WTC11 (cell line): ENCODE results near the gene ANKRD49. TPM values are rescaled to one million over a fixed set of nuclear protein-coding genes. Genes with fewer than 3 reads are reported as not detected.

Experiments used
- ATAC-seq: fragments of 200-7000 bp; cut with Tn5 transposase; 2 replicates; pipeline ENCODE4 v1.10.0; 2021; ENCODE audit warnings: mild to moderate bottlenecking, moderate library complexity
- CTCF ChIA-PET: fragments of 300-600 bp; sonication (Branson Sonifier 250); formaldehyde crosslinking; loops from one replicate; lab custom pipeline; 2021; ENCODE audit warnings: antibody characterized with exemption; lab: Charles Lee
- POLR2A ChIA-PET: fragments of 350-600 bp; sonication (Branson Sonifier 250); formaldehyde crosslinking; loops from one replicate; lab custom pipeline; 2021; ENCODE audit warnings: antibody characterized with exemption; lab: Charles Lee
- DNase-seq: peaks from one replicate; pipeline ENCODE4 v3.0.0; 2021; ENCODE audit warnings: low spot score
- H3K27ac Mint-ChIP-seq: 2 replicates; pipeline ENCODE4 v1.8.0; 2021; ENCODE audit warnings: mixed read lengths
- H3K27me3 Mint-ChIP-seq: 2 replicates; pipeline ENCODE4 v1.8.0; 2021; ENCODE audit warnings: low read depth, mild to moderate bottlenecking, moderate library complexity, mixed read lengths
- H3K36me3 Mint-ChIP-seq: 2 replicates; pipeline ENCODE4 v1.8.0; 2021; ENCODE audit warnings: mixed read lengths
- H3K4me1 Mint-ChIP-seq: 2 replicates; pipeline ENCODE4 v1.8.0; 2022; ENCODE audit warnings: mixed read lengths
- H3K4me3 Mint-ChIP-seq: 2 replicates; pipeline ENCODE4 v1.8.0; 2021; ENCODE audit warnings: mild to moderate bottlenecking, moderate library complexity, mixed read lengths
- H3K9me3 Mint-ChIP-seq: 2 replicates; pipeline ENCODE4 v1.8.0; 2021; ENCODE audit warnings: mixed read lengths
- ARID4B ChIP-seq: sonication (generic); formaldehyde crosslinking; IDR thresholded peaks from 2 replicates; pipeline ENCODE4 v1.8.0; 2023; ENCODE audit warnings: missing genetic modification reagents, mild to moderate bottlenecking, borderline replicate concordance
- ATF1 ChIP-seq: sonication (generic); formaldehyde crosslinking; IDR thresholded peaks from 2 replicates; pipeline ENCODE4 v1.8.1; 2023; ENCODE audit warnings: mild to moderate bottlenecking, moderate library complexity, missing genetic modification reagents
- CBFB ChIP-seq: sonication (generic); formaldehyde crosslinking; IDR thresholded peaks from 2 replicates; pipeline ENCODE4 v1.8.1; 2022; ENCODE audit warnings: mild to moderate bottlenecking, low read depth, missing genetic modification reagents
- CDX4 ChIP-seq: fragments of 250-450 bp; sonication (Bioruptor Pico); IDR thresholded peaks from 2 replicates; pipeline ENCODE4 v1.9.0; 2021; ENCODE audit warnings: moderate library complexity, mild to moderate bottlenecking, inconsistent platforms, borderline replicate concordance
- EMX1 ChIP-seq: fragments of 250-450 bp; sonication (Bioruptor Pico); IDR thresholded peaks from 2 replicates; pipeline ENCODE4 v1.8.0; 2021; ENCODE audit warnings: mild to moderate bottlenecking
- FOXJ3 ChIP-seq: sonication (generic); formaldehyde crosslinking; IDR thresholded peaks from 2 replicates; pipeline ENCODE4 v1.9.0; 2021; ENCODE audit warnings: missing genetic modification reagents, mild to moderate bottlenecking, borderline replicate concordance
- FOXK1 ChIP-seq: sonication (generic); formaldehyde crosslinking; IDR thresholded peaks from 2 replicates; pipeline ENCODE4 v1.8.0; 2022; ENCODE audit warnings: mild to moderate bottlenecking, moderate library complexity, missing genetic modification reagents
- GABPB1 ChIP-seq: sonication (generic); formaldehyde crosslinking; IDR thresholded peaks from 2 replicates; pipeline ENCODE4 v1.8.1; 2023; ENCODE audit warnings: mild to moderate bottlenecking, missing genetic modification reagents
- IRF1 ChIP-seq: sonication (generic); formaldehyde crosslinking; IDR thresholded peaks from 2 replicates; pipeline ENCODE4 v1.8.0; 2023; ENCODE audit warnings: missing genetic modification reagents
- JAZF1 ChIP-seq: fragments of 250-450 bp; sonication (Bioruptor Pico); IDR thresholded peaks from 2 replicates; pipeline ENCODE4 v1.9.0; 2021; ENCODE audit warnings: moderate library complexity, mild to moderate bottlenecking, inconsistent platforms
- JUN ChIP-seq: sonication (generic); formaldehyde crosslinking; IDR thresholded peaks from 2 replicates; pipeline ENCODE4 v1.8.0; 2023; ENCODE audit warnings: mild to moderate bottlenecking, missing genetic modification reagents
- KAT7 ChIP-seq: sonication (generic); formaldehyde crosslinking; IDR thresholded peaks from 2 replicates; pipeline ENCODE4 v1.8.1; 2023; ENCODE audit warnings: missing genetic modification reagents, mild to moderate bottlenecking, borderline replicate concordance
- MLX ChIP-seq: sonication (generic); formaldehyde crosslinking; IDR thresholded peaks from 2 replicates; pipeline ENCODE4 v1.8.1; 2023; ENCODE audit warnings: mild to moderate bottlenecking, missing genetic modification reagents, moderate library complexity
- STAT6 ChIP-seq: sonication (generic); formaldehyde crosslinking; conservative IDR thresholded peaks from 2 replicates; pipeline ENCODE4 v1.8.1; 2023; ENCODE audit warnings: mild to moderate bottlenecking, low read depth, missing genetic modification reagents, moderate library complexity
- TEAD1 ChIP-seq: sonication (generic); formaldehyde crosslinking; IDR thresholded peaks from 2 replicates; pipeline ENCODE4 v1.8.0; 2022; ENCODE audit warnings: mild to moderate bottlenecking, missing genetic modification reagents
- TEAD4 ChIP-seq: sonication (generic); formaldehyde crosslinking; IDR thresholded peaks from 2 replicates; pipeline ENCODE4 v1.8.0; 2022; ENCODE audit warnings: mild to moderate bottlenecking, missing genetic modification reagents
- ZNF121 ChIP-seq: sonication (generic); formaldehyde crosslinking; IDR thresholded peaks from 2 replicates; pipeline ENCODE4 v1.8.0; 2023; ENCODE audit warnings: missing genetic modification reagents
- ZNF423 ChIP-seq: fragments of 250-450 bp; sonication (Bioruptor Pico); IDR thresholded peaks from 2 replicates; pipeline ENCODE4 v2.1.2; 2022; ENCODE audit warnings: mild to moderate bottlenecking, moderate library complexity
- total RNA-seq: library from RNA; stranded (reverse); gene quantifications from 3 replicates; pipeline ENCODE4 v1.2.3, GENCODE V29; 2021

Gene ANKRD49
- total RNA-seq, 1 experiment from 2014 or later: 9.5 TPM

- TF ChIP-seq CDX4 (CRISPR knock-in tag) (no peak), JUN (CRISPR knock-in tag) (no peak)
These were observed 36.4 kb upstream of the ANKRD49 start (continued) for GRCh38 chr11:94457118-94458029.

- H3K27me3 Mint-ChIP-seq: no peaks in the 10 kb centered on the region
- H3K27ac Mint-ChIP-seq: no peak overlapping the region
- no peak for TF ChIP-seq FOXK1 (CRISPR knock-in tag)
- H3K4me3 Mint-ChIP-seq: no peak overlapping the region
- ChIA-PET CTCF (interaction anchor here (1.2 kb wide), 1 partner anchor 564 kb away, joined by 3 read pairs; no protein-coding TSS in a partner anchor), POLR2A (no interaction called here)
- H3K36me3 Mint-ChIP-seq: peaks cover 35% of the 10 kb centered on the region
- no peak for ATAC-seq
- peaks cover 3% of the 10 kb centered on the region; the same call in 1 of the 2 replicates for H3K9me3 Mint-ChIP-seq
- DNase-seq: no peak
- H3K4me1 Mint-ChIP-seq: no peaks in the 10 kb centered on the region
These were observed 34.2 kb upstream of the ANKRD49 start for GRCh38 chr11:94459576-94459975.

GRCh38 chr11:94469416-94469815, 24.4 kb upstream of the ANKRD49 start:
- H3K4me1 Mint-ChIP-seq: peaks cover 18% of the 10 kb centered on the region
- ATAC-seq: no peak
- TF ChIP-seq ZNF121 (CRISPR knock-in tag) (no peak), KAT7 (CRISPR knock-in tag) (no peak), STAT6 (no peak), EMX1 (CRISPR knock-in tag) (no peak), MLX (CRISPR knock-in tag) (no peak), IRF1 (no peak), ATF1 (CRISPR knock-in tag) (no peak), JAZF1 (CRISPR knock-in tag) (no peak), CBFB (no peak), TEAD4 (no peak)
- no peaks in the 10 kb centered on the region for H3K27me3 Mint-ChIP-seq
- H3K9me3 Mint-ChIP-seq: peaks cover 1% of the 10 kb centered on the region; the same call in 1 of the 2 replicates
- ChIA-PET POLR2A (no interaction called here), CTCF (no interaction called here)
- no peak overlapping the region for H3K4me3 Mint-ChIP-seq
- H3K27ac Mint-ChIP-seq: no peak overlapping the region
- peaks cover 17% of the 10 kb centered on the region for H3K36me3 Mint-ChIP-seq
- DNase-seq: no peak

- Mint-ChIP-seq H3K9me3 (no peaks in the 10 kb centered on the region), H3K27ac (peak overlapping the region; percentile 91), H3K4me3 (peak overlapping the region; percentile 30), H3K27me3 (no peaks in the 10 kb centered on the region), H3K36me3 (peaks cover 13% of the 10 kb centered on the region), H3K4me1 (peaks cover 22% of the 10 kb centered on the region)
- TF ChIP-seq ARID4B (CRISPR knock-in tag) (no peak), GABPB1 (CRISPR knock-in tag) (no peak), ZNF423 (CRISPR knock-in tag) (no peak), FOXJ3 (CRISPR knock-in tag) (no peak), TEAD1 (no peak)
- ATAC-seq: peak; percentile 38; the same call in 1 of the 2 replicates
- ChIA-PET CTCF (no interaction called here), POLR2A (no interaction called here)
- DNase-seq: no peak
These were observed 20.6 kb upstream of the ANKRD49 start for GRCh38 chr11:94472916-94473799.
